OCI-LY1 (cell line): ENCODE measurements around the gene ARHGDIA.

Experiments used
- H2AFZ ChIP-seq: fragments of 200-600 bp; sonication (generic), shearing (Covaris generic); 2 replicates; pipeline ENCODE4 v1.6.0; 2014; ENCODE audit warnings: antibody characterized with exemption, mild to moderate bottlenecking, low read length
- H3F3A ChIP-seq: fragments of 200-600 bp; sonication (generic), shearing (Covaris generic); 2 replicates; pipeline ENCODE4 v1.6.0; 2014; ENCODE audit warnings: mild to moderate bottlenecking, antibody characterized with exemption, low read length, moderate library complexity; ENCODE audit not compliant: insufficient read depth
- H3K27ac ChIP-seq: fragments of 200-600 bp; sonication (generic); 2 replicates; pipeline ENCODE4 v1.5.1; 2014; ENCODE audit warnings: low read length, mixed run types, mild to moderate bottlenecking, low read depth; ENCODE audit not compliant: poor library complexity, severe bottlenecking
- H3K27me3 ChIP-seq: fragments of 200-600 bp; sonication (generic); 2 replicates; pipeline ENCODE4 v1.6.0; 2014; ENCODE audit warnings: antibody characterized with exemption, mild to moderate bottlenecking, low read length, moderate library complexity; ENCODE audit not compliant: insufficient read depth
- H3K36me3 ChIP-seq: fragments of 200-600 bp; sonication (generic); 2 replicates; pipeline ENCODE4 v1.6.1; 2014; ENCODE audit warnings: mild to moderate bottlenecking, antibody characterized with exemption, low read length, moderate library complexity, mixed read lengths; ENCODE audit not compliant: insufficient read depth
- H3K4me1 ChIP-seq: fragments of 200-600 bp; sonication (generic); 2 replicates; pipeline ENCODE4 v1.5.1; 2014; ENCODE audit warnings: mild to moderate bottlenecking, low read length, moderate library complexity; ENCODE audit not compliant: insufficient read depth, severe bottlenecking
- H3K4me2 ChIP-seq: fragments of 200-600 bp; sonication (generic), shearing (Covaris generic); 2 replicates; pipeline ENCODE4 v1.6.1; 2014; ENCODE audit warnings: low read length
- H3K4me3 ChIP-seq: fragments of 200-600 bp; sonication (generic); 2 replicates; pipeline ENCODE4 v1.5.1; 2014; ENCODE audit warnings: low read length, low read depth, mild to moderate bottlenecking, mixed read lengths; ENCODE audit not compliant: poor library complexity, severe bottlenecking
- H3K79me2 ChIP-seq: fragments of 200-600 bp; shearing (Covaris generic); 2 replicates; pipeline ENCODE4 v1.6.1; 2016; ENCODE audit warnings: mixed run types, low read length, mixed read lengths; ENCODE audit not compliant: insufficient read depth
- H3K9ac ChIP-seq: fragments of 200-600 bp; sonication (generic), shearing (Covaris generic); 2 replicates; pipeline ENCODE4 v1.6.1; 2014; ENCODE audit warnings: mild to moderate bottlenecking, low read length, mixed read lengths
- H3K9me2 ChIP-seq: fragments of 200-600 bp; sonication (generic), shearing (Covaris generic); 2 replicates; pipeline ENCODE4 v1.6.1; 2014; ENCODE audit warnings: low read depth, mild to moderate bottlenecking, low read length, mixed read lengths
- H3K9me3 ChIP-seq: fragments of 200-600 bp; shearing (Covaris generic); 2 replicates; pipeline ENCODE4 v1.6.1; 2014; ENCODE audit warnings: low read length, mixed read lengths
- H4K20me1 ChIP-seq: fragments of 200-600 bp; sonication (generic), shearing (Covaris generic); 2 replicates; pipeline ENCODE4 v1.6.0; 2016; ENCODE audit warnings: mild to moderate bottlenecking, low read length; ENCODE audit not compliant: insufficient read depth
- CTCF ChIP-seq: fragments of 200-600 bp; sonication (generic), shearing (Covaris generic); IDR thresholded peaks from 2 replicates; pipeline ENCODE4 v1.5.1; 2017; ENCODE audit warnings: mild to moderate bottlenecking, antibody characterized with exemption, low read length, moderate library complexity, mixed read lengths
- EZH2 ChIP-seq: fragments of 200-600 bp; sonication (generic), shearing (Covaris generic); IDR thresholded peaks from 2 replicates; pipeline ENCODE4 v1.8.0; 2017; ENCODE audit warnings: borderline replicate concordance, mixed run types, mild to moderate bottlenecking, antibody characterized with exemption, low read length, moderate library complexity, mixed read lengths

ARHGDIA gene

GRCh38 chr17:81909966-81910839 is 39.1 kb upstream of the ARHGDIA start:
- H4K20me1 ChIP-seq: no peaks in the 10 kb centered on the region
- H3K27ac ChIP-seq: peak overlapping the region; percentile 1
- no peak overlapping the region for H2AFZ ChIP-seq

GRCh38 chr17:81909231-81909630 is 38.1 kb upstream of the ARHGDIA start:
- no peak for TF ChIP-seq EZH2
- no peak for TF ChIP-seq CTCF
- H3K9ac ChIP-seq: no peak overlapping the region
- H3K4me2 ChIP-seq: no peak overlapping the region
- no peaks in the 10 kb centered on the region for H3K27me3 ChIP-seq
- H3K9me2 ChIP-seq: no peaks in the 10 kb centered on the region
- no peak overlapping the region for H2AFZ ChIP-seq
- H3K4me1 ChIP-seq: peaks cover 16% of the 10 kb centered on the region
- H3K79me2 ChIP-seq: no peaks in the 10 kb centered on the region
- H4K20me1 ChIP-seq: no peaks in the 10 kb centered on the region
- H3K36me3 ChIP-seq: peaks cover 68% of the 10 kb centered on the region
- H3K9me3 ChIP-seq: no peaks in the 10 kb centered on the region
- H3K27ac ChIP-seq: no peak overlapping the region
- no peaks in the 10 kb centered on the region for H3F3A ChIP-seq
- H3K4me3 ChIP-seq: no peak overlapping the region

More at GRCh38 chr17:81909966-81910839, 39.1 kb upstream of the ARHGDIA start:
- no peak for TF ChIP-seq CTCF
- Histone ChIP-seq H3K9ac (peak overlapping the region; percentile 74), H3K9me2 (no peaks in the 10 kb centered on the region), H3F3A (no peaks in the 10 kb centered on the region), H3K4me1 (peaks cover 16% of the 10 kb centered on the region), H3K9me3 (no peaks in the 10 kb centered on the region), H3K4me3 (peak overlapping the region; percentile 79), H3K27me3 (no peaks in the 10 kb centered on the region), H3K79me2 (no peaks in the 10 kb centered on the region), H3K36me3 (peaks cover 68% of the 10 kb centered on the region), H3K4me2 (peak overlapping the region; percentile 96)

GRCh38 chr17:81908793-81909192 is 37.7 kb upstream of the ARHGDIA start:
- no peaks in the 10 kb centered on the region for H4K20me1 ChIP-seq

More at GRCh38 chr17:81908793-81909192, 37.7 kb upstream of the ARHGDIA start:
- H3K36me3 ChIP-seq: peaks cover 68% of the 10 kb centered on the region
- H3F3A ChIP-seq: no peaks in the 10 kb centered on the region
- no peak for TF ChIP-seq CTCF
- TF ChIP-seq EZH2: no peak
- peaks cover 16% of the 10 kb centered on the region for H3K4me1 ChIP-seq
- no peak overlapping the region for H3K4me3 ChIP-seq
- H3K4me2 ChIP-seq: no peak overlapping the region
- H3K27me3 ChIP-seq: no peaks in the 10 kb centered on the region
- no peaks in the 10 kb centered on the region for H3K79me2 ChIP-seq
- H3K27ac ChIP-seq: no peak overlapping the region
- no peaks in the 10 kb centered on the region for H3K9me2 ChIP-seq
- H3K9ac ChIP-seq: no peak overlapping the region
- no peak overlapping the region for H2AFZ ChIP-seq
- no peaks in the 10 kb centered on the region for H3K9me3 ChIP-seq
